SU-DHL-6 (cell line): ENCODE results near the gene CCDC107.

Experiments used
- H2AFZ ChIP-seq: fragments of 200-600 bp; sonication (generic); 2 replicates; pipeline ENCODE4 v1.6.1; 2014; ENCODE audit warnings: low read depth, mild to moderate bottlenecking, moderate library complexity, mixed read lengths, antibody characterized with exemption, low read length; ENCODE audit not compliant: severe bottlenecking
- H3F3A ChIP-seq: fragments of 200-600 bp; shearing (Covaris generic); 2 replicates; pipeline ENCODE4 v1.6.0; 2016; ENCODE audit warnings: antibody characterized with exemption, mild to moderate bottlenecking; ENCODE audit not compliant: insufficient read depth
- H3K27ac ChIP-seq: fragments of 200-600 bp; sonication (generic); 2 replicates; pipeline ENCODE4 v1.5.1; 2016; ENCODE audit warnings: low read depth, mild to moderate bottlenecking, low read length, moderate library complexity, mixed read lengths
- H3K27me3 ChIP-seq: fragments of 200-600 bp; sonication (generic), shearing (Covaris generic); 2 replicates; pipeline ENCODE4 v1.6.0; 2014; ENCODE audit warnings: mild to moderate bottlenecking, low read length
- H3K36me3 ChIP-seq: fragments of 200-600 bp; sonication (generic); 2 replicates; pipeline ENCODE4 v1.6.1; 2014; ENCODE audit warnings: mild to moderate bottlenecking, low read length, mixed read lengths
- H3K4me2 ChIP-seq: fragments of 300-600, 200-600 bp; shearing (Covaris generic), sonication (generic); 2 replicates; pipeline ENCODE4 v1.6.0; 2014; ENCODE audit warnings: low read length, low read depth, mild to moderate bottlenecking; ENCODE audit not compliant: poor library complexity, severe bottlenecking
- H3K4me3 ChIP-seq: fragments of 200-600 bp; sonication (generic); 2 replicates; pipeline ENCODE4 v1.5.1; 2014; ENCODE audit warnings: antibody characterized with exemption, low read length, mild to moderate bottlenecking, mixed read lengths; ENCODE audit not compliant: insufficient read depth, poor library complexity, severe bottlenecking
- H3K79me2 ChIP-seq: fragments of 200-600 bp; sonication (generic); 2 replicates; pipeline ENCODE4 v1.6.1; 2014; ENCODE audit warnings: mild to moderate bottlenecking, low read length, moderate library complexity; ENCODE audit not compliant: insufficient read depth
- H3K9ac ChIP-seq: fragments of 200-600 bp; sonication (generic); 2 replicates; pipeline ENCODE4 v1.7.0; 2014; ENCODE audit warnings: mild to moderate bottlenecking, low read length
- H3K9me2 ChIP-seq: fragments of 200-600 bp; sonication (generic); replicated peaks from 2 replicates; pipeline ENCODE4 v1.6.1; 2014; ENCODE audit warnings: low read length; ENCODE audit not compliant: insufficient read depth
- H3K9me3 ChIP-seq: fragments of 200-600 bp; sonication (generic); 2 replicates; pipeline ENCODE4 v1.6.1; 2014; ENCODE audit warnings: low read length, mixed read lengths; ENCODE audit not compliant: insufficient read depth
- H4K20me1 ChIP-seq: fragments of 200-600 bp; sonication (generic); 2 replicates; pipeline ENCODE4 v1.6.1; 2014; ENCODE audit warnings: low read depth, mild to moderate bottlenecking, antibody characterized with exemption, low read length, moderate library complexity, mixed read lengths
- CTCF ChIP-seq: fragments of 200-600 bp; sonication (generic); IDR thresholded peaks from one replicate; pipeline ENCODE4 v1.5.1; 2017; ENCODE audit warnings: antibody characterized with exemption, mild to moderate bottlenecking, low read length, moderate library complexity; ENCODE audit not compliant: insufficient read depth, poor library complexity, severe bottlenecking
- EZH2phosphoT487 ChIP-seq: fragments of 200-600 bp; sonication (generic), shearing (Covaris generic); conservative IDR thresholded peaks from 2 replicates; pipeline ENCODE4 v1.6.1; 2018; ENCODE audit warnings: mild to moderate bottlenecking, antibody characterized with exemption, low read length, moderate library complexity, mixed read lengths

Gene CCDC107

GRCh38 chr9:35688558-35689541 is 30.8 kb downstream of the CCDC107 start:
- Histone ChIP-seq H3K27ac (no peak overlapping the region), H4K20me1 (no peaks in the 10 kb centered on the region), H3K9me3 (no peaks in the 10 kb centered on the region), H3K4me3 (no peak overlapping the region), H3K9me2 (no peaks in the 10 kb centered on the region), H3K27me3 (no peaks in the 10 kb centered on the region), H3K79me2 (no peaks in the 10 kb centered on the region), H3F3A (no peaks in the 10 kb centered on the region), H3K9ac (no peak overlapping the region), H3K36me3 (no peaks in the 10 kb centered on the region), H2AFZ (no peak overlapping the region), H3K4me2 (no peak overlapping the region)
- TF ChIP-seq CTCF (no peak), EZH2phosphoT487 (no peak)

DNA sequence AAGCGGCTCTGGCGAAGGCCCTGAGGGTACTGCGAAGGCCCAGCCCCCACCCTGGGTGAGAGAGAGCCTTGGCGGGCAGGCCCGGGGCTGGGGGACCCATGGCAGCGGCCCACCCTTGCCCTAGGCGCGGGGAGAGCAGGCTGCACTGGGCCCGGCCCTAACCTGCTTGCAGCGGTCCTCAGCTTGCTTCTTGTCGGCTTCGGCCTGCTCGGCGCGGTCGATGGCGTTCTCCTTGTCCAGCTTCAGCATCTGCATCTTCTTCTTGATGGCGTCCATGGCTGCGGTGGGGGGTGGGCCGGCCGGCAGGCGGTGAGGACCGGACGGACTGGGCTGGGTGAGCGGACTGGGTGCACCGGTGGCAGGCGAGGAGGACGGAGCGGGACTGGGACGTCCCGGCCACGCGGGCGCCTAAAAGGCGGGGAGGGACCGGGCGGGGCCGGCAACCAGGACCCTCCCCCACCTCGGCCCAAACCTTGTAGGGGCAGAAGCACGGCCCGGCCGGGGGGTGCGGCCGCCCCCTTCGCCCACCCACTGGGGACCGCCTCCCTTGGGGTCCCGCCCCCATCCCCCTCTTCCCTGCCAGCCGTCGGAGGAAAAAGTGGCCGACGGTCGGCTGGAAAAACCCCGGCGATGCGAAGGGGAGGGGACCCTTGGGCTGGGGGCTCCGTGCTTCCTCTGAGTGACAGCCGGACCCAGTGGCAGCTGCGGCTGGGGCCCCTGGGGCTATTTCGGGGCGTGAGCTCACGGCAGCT is 31.6 kb downstream of the CCDC107 start, which contains the start of gene TPM2:
Gene TPM2 (minus strand): TSS at position 384 of the 752 bp plus-strand sequence. CDS start 108 bp downstream, at position 276.
- peak within 1 kb of the TSS; percentile 60 for H2AFZ ChIP-seq
- peak within 1 kb of the TSS; percentile 38 for H3K4me2 ChIP-seq

DNA sequence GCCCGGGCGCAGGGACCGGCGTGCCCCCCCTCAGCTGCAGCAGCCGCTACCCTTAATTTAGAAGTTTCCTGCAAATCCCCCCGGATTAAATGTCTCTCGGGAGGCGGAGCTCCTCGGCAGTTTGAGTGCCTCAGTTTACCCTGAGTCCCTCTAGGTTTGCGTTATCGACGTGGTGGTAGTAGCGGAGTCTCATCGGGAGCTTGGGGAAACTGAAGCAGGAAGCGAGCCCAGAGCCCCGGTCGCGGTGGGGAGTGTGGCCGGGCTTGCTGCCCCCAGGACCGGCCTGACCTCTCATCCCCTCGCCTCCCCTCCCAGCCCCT is 32.2 kb downstream of the CCDC107 start:
- no peaks in the 10 kb centered on the region for H3K9me2 ChIP-seq
- H3K4me2 ChIP-seq = peak overlapping the region; percentile 38
- H4K20me1 ChIP-seq = no peaks in the 10 kb centered on the region
- no peaks in the 10 kb centered on the region for H3F3A ChIP-seq
- H3K4me3 ChIP-seq = peak overlapping the region; percentile 16
- H3K27ac ChIP-seq = no peak overlapping the region
- no peak overlapping the region for H2AFZ ChIP-seq
- H3K27me3 ChIP-seq = no peaks in the 10 kb centered on the region
- no peaks in the 10 kb centered on the region for H3K36me3 ChIP-seq
- no peaks in the 10 kb centered on the region for H3K79me2 ChIP-seq
- H3K9ac ChIP-seq = peak overlapping the region; percentile 18; the same call in 1 of the 2 replicates
- no peaks in the 10 kb centered on the region for H3K9me3 ChIP-seq
- no peak for TF ChIP-seq EZH2phosphoT487
- no peak for TF ChIP-seq CTCF

More for the DNA sequence above, 31.6 kb downstream of the CCDC107 start, which contains the start of gene TPM2:
- Histone ChIP-seq H3K27me3 (no peaks in the 10 kb centered on the region), H3K27ac (no peak within 1 kb of the TSS), H3K9me3 (no peaks in the 10 kb centered on the region), H3K36me3 (no peaks in the 10 kb centered on the region), H4K20me1 (no peaks in the 10 kb centered on the region), H3F3A (no peaks in the 10 kb centered on the region), H3K9me2 (no peaks in the 10 kb centered on the region), H3K4me3 (peak within 1 kb of the TSS; percentile 16), H3K9ac (peak within 1 kb of the TSS; percentile 18; the same call in 1 of the 2 replicates), H3K79me2 (no peaks in the 10 kb centered on the region)
- no peak for TF ChIP-seq EZH2phosphoT487
- TF ChIP-seq CTCF = no peak
